ENCODE results near the gene GLRA3.

- TF ChIP-seq YY1 (IDR thresholded peaks at IDR 0.05; ENCODE audit: insufficient read depth, insufficient read length): no peak
- TF ChIP-seq ZNF274 (IDR thresholded peaks at IDR 0.05; ENCODE audit: low read depth, low read length): no peak
- no peak for TF ChIP-seq SUZ12 (IDR thresholded peaks at IDR 0.05; ENCODE audit: extremely low read depth, insufficient read depth, insufficient read length)
Measured at GRCh38 chr4:174654634-174655033, 174.4 kb downstream of the GLRA3 start.

Data from NT2/D1 (cell line).